Measurements from ENCODE around the gene CDC20B.
"Not testable (repeated sequence)": the region's sequence is repeated elsewhere in the genome, so short reads cannot be mapped to it uniquely, and the experiment has no call there.

CDC20B gene

DNA sequence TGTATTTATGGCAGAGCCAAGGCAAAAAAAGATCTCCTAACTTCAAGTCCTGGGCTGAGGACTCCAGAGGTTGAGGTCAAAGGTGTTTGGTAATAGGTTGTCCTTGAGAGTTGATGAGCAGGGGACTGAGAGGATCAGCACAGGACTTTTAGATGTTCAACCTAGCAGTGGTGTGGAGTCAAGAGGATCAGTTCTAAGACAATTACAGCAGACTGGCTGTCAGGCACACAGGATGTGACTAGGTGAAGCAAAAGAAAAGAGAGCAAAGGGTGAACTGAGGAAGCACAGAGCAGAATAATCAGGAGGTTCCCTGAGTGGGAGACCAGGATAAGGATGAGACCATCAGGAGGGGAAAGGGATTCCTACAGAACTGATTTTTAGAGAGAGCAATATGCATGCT is 59.6 kb downstream of the CDC20B start:
- Histone ChIP-seq H3K9me3 (ENCODE audit: control insufficient read depth, low read length) (no peaks in the 10 kb centered on the region), H3K36me3 (ENCODE audit: control insufficient read depth, insufficient read depth, low read length) (no peaks in the 10 kb centered on the region), H3K4me3 (ENCODE audit: low read length) (no peak overlapping the region), H3K9ac (ENCODE audit: low read length) (no peak overlapping the region), H3K27me3 (ENCODE audit: control insufficient read depth, insufficient read depth, low read length) (no peaks in the 10 kb centered on the region), H3K4me1 (ENCODE audit: control insufficient read depth, insufficient read depth, low read length) (no peaks in the 10 kb centered on the region)

DNA sequence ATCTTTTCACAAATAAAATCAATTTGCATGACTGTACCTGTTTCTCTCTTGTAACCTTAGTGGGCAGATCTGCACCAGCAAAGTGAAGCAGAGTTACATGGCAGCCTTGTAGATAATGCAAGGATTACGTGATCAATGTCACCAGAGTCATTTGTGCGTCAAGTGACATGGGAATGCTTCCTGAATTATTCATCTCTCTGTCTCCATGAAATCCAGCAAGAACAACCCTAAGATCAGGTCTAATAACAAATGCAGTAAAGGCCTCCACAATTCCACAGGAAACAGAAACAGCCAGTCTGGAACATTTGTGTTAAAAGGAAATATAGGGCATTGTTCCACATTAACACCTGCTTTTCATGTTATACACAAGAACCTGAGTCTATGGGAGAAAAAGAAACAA is 62.8 kb downstream of the CDC20B start:
- no peak overlapping the region for H3K9ac ChIP-seq (ENCODE audit: low read length)
- no peaks in the 10 kb centered on the region for H3K9me3 ChIP-seq (ENCODE audit: control insufficient read depth, low read length)
- H3K4me1 ChIP-seq (ENCODE audit: control insufficient read depth, insufficient read depth, low read length): no peaks in the 10 kb centered on the region
- no peak overlapping the region for H3K4me3 ChIP-seq (ENCODE audit: low read length)
- no peaks in the 10 kb centered on the region for H3K27me3 ChIP-seq (ENCODE audit: control insufficient read depth, insufficient read depth, low read length)
- no peaks in the 10 kb centered on the region for H3K36me3 ChIP-seq (ENCODE audit: control insufficient read depth, insufficient read depth, low read length)

DNA sequence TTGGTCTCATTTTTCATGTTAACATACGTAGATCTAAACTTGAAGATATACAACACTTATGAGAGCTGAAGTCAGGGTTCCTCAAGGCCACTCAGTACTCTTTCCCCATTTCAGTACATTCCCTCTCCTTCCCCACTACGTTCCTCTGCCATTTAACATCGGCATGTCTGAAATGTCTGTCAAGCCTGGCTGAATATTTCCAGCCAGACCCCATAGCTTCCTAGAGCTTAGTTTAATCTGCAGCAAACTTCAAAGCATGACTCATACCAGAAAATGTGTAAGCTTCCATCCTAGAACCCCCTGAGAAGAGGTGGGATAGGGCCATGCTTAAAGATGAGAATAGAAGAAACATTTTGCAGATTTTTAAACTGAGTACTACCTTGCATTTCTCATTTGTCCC is 64.3 kb downstream of the CDC20B start:
- H3K27me3 ChIP-seq (ENCODE audit: control insufficient read depth, insufficient read depth, low read length): no peaks in the 10 kb centered on the region
- H3K4me1 ChIP-seq (ENCODE audit: control insufficient read depth, insufficient read depth, low read length): no peaks in the 10 kb centered on the region
- H3K36me3 ChIP-seq (ENCODE audit: control insufficient read depth, insufficient read depth, low read length): no peaks in the 10 kb centered on the region
- no peaks in the 10 kb centered on the region for H3K9me3 ChIP-seq (ENCODE audit: control insufficient read depth, low read length)
- no peak overlapping the region for H3K4me3 ChIP-seq (ENCODE audit: low read length)
- no peak overlapping the region for H3K9ac ChIP-seq (ENCODE audit: low read length)

DNA sequence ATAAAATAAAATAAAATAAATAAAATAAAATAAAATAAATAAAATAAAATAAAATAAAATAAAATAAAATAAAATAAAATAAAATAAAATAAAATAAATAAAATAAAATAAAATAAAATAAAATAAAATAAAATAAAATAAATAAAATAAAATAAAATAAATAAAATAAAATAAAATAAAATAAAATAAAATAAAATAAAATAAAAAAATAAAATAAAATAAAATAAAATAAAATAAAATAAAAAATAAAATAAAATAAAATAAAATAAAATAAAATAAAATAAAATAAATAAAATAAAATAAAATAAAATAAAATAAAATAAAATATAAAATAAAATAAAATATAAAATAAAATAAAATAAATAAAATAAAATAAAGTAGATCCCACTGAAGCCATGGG is 67.0 kb downstream of the CDC20B start:
- H3K27me3 ChIP-seq (ENCODE audit: control insufficient read depth, insufficient read depth, low read length); H3K9ac ChIP-seq (ENCODE audit: low read length); H3K4me1 ChIP-seq (ENCODE audit: control insufficient read depth, insufficient read depth, low read length); H3K36me3 ChIP-seq (ENCODE audit: control insufficient read depth, insufficient read depth, low read length); H3K9me3 ChIP-seq (ENCODE audit: control insufficient read depth, low read length); H3K4me3 ChIP-seq (ENCODE audit: low read length): not testable (repeated sequence)

DNA sequence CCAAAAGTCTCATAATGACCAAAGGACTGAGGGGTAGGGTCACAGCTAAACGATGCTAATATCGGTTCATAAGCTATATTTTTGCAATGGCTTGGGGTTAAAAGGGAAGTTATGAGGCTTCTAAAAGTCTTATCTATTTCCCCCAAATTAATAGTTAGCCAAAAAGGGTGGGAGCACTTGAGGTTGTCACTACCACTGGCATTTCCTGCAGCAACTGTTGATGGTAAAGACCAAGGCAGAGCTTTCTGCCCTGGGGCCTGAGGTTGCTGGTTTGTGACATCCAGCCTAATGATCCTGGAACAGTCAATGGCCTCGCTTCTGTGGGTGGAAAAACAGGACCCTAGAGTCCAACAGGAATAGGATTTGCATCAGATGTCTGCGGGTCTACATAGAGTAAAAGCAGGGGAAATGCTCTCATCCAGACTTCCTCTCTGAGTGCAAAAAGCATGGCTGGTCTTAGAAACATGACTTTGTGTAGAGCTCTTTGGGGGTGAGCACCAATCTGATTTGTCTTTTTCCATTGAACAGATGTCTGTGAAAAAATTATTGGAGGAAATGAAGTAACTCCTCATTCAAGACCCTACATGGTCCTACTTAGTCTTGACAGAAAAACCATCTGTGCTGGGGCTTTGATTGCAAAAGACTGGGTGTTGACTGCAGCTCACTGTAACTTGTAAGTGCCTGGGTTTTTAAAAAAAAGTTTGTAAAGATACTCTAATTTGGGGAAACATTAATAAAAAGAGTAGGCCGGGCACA is 67.9 kb downstream of the CDC20B start:
- no peaks in the 10 kb centered on the region for H3K36me3 ChIP-seq (ENCODE audit: control insufficient read depth, insufficient read depth, low read length)
- H3K4me1 ChIP-seq (ENCODE audit: control insufficient read depth, insufficient read depth, low read length): no peaks in the 10 kb centered on the region
- H3K9ac ChIP-seq (ENCODE audit: low read length): no peak overlapping the region
- H3K9me3 ChIP-seq (ENCODE audit: control insufficient read depth, low read length): no peaks in the 10 kb centered on the region
- H3K4me3 ChIP-seq (ENCODE audit: low read length): no peak overlapping the region
- no peaks in the 10 kb centered on the region for H3K27me3 ChIP-seq (ENCODE audit: control insufficient read depth, insufficient read depth, low read length)

DNA sequence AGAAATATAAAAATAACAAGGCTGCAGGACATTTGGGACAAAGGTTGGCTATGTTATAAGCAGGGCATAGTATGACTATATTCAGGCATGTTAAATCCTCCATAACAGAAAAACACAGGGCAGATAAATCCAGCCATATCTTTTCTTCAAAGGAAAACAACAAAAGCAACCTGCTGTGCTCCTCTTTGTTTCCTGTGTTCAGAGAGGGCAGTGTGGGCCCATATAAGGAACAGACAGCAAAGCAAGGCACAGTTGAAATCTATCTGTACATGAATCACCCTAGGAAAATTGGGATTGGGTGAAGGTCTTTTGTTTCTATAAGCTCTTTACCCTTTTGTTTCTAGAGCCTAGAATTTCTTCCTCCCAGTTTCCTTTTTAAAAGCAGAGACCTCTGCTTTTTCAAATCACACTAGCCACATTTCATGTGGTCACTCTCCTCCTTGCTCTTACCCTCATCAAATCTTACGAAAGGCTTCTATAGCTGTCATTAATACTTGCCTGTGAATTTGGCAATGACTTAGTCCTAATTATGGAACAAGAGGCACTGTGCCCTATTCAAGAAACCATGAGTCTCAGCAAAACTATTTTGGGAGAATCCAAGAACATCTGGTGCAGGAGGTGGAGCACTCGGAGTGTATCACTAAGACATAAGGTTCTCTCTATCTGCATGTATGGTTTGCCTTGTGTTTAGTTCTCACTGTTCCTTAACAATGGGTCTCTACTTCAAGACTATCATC is 68.8 kb downstream of the CDC20B start:
- Histone ChIP-seq H3K9ac (ENCODE audit: low read length) (no peak overlapping the region), H3K27me3 (ENCODE audit: control insufficient read depth, insufficient read depth, low read length) (no peaks in the 10 kb centered on the region), H3K36me3 (ENCODE audit: control insufficient read depth, insufficient read depth, low read length) (no peaks in the 10 kb centered on the region), H3K9me3 (ENCODE audit: control insufficient read depth, low read length) (no peaks in the 10 kb centered on the region), H3K4me3 (ENCODE audit: low read length) (no peak overlapping the region), H3K4me1 (ENCODE audit: control insufficient read depth, insufficient read depth, low read length) (no peaks in the 10 kb centered on the region)

DNA sequence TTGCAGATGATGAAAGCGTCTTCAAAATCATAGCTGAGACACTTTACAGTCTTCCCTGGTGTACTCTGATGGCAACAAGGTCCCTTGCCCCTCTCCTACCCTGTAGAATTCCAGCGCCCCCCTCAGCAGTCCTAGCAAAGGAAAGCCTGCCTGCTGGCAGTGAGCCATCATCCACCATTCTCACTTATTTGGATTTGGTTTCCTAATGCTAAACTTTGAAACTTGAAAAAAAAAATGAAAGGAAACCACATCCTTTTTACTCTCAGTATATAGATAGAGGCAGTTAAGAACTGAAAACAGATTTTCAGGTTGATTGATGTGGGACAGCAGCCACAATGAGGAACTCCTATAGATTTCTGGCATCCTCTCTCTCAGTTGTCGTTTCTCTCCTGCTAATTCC is 70.6 kb downstream of the CDC20B start, which contains the start of gene GZMA:
TSS of gene GZMA (plus strand) at position 299 of the 400 bp plus-strand sequence. CDS start at position 336, 37 bp downstream.
- Histone ChIP-seq H3K4me3 (ENCODE audit: low read length) (no peak within 1 kb of the TSS), H3K27me3 (ENCODE audit: control insufficient read depth, insufficient read depth, low read length) (no peaks in the 10 kb centered on the region), H3K9ac (ENCODE audit: low read length) (no peak within 1 kb of the TSS), H3K4me1 (ENCODE audit: control insufficient read depth, insufficient read depth, low read length) (no peaks in the 10 kb centered on the region), H3K36me3 (ENCODE audit: control insufficient read depth, insufficient read depth, low read length) (no peaks in the 10 kb centered on the region), H3K9me3 (ENCODE audit: control insufficient read depth, low read length) (no peaks in the 10 kb centered on the region)

DNA sequence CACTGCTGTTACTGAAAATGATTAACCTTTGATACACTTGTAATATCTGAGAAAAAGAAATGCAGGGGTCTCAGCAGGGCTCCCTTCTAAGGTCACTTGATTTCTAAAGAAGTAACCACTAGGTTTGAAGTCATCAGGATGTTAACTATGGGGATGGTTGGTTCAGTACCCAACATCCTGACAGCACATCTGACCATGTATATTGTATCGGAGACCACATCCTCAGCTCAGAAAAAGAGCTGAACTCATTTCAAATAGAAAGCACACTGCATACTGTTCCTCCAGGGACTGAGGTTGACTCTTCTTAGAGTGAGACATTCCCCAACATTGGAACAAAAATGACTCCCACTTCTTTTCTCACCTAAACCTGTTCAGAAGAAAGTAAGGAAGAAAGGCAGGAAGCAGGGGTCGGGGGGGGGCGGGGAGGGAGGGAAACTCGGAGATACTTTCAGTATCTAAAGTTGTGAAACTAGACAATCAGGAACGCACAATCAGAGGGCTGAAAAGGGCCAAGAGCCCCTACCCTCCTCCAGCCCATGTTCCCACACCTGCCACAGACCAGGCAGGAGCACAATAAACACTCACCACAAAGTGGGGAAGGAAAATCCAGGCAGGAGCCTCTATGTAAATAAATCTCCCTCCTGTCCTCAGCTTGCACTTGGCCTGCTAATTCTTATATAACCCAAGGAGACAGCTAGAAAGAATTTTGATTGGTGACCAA is 71.3 kb downstream of the CDC20B start:
- H3K36me3 ChIP-seq (ENCODE audit: control insufficient read depth, insufficient read depth, low read length): no peaks in the 10 kb centered on the region

DNA sequence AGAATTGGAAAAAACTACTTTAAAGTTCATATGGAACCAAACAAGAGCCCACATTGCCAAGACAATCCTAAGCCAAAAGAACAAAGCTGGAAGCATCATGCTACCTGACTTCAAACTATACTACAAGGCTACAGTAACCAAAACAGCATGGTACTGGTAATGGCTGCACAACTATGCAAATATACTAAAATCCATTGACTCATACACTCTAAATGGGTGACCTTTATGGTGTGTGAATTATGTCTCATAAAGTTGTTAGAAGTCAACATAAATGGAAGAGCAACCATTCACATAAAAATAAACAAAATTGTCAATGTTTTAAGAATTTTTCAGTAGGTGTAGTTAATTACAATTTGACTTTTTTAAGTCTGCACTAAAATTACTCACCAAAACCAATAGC is 71.8 kb downstream of the CDC20B start:
- not testable (repeated sequence) for H3K4me1 ChIP-seq (ENCODE audit: control insufficient read depth, insufficient read depth, low read length); H3K36me3 ChIP-seq (ENCODE audit: control insufficient read depth, insufficient read depth, low read length); H3K27me3 ChIP-seq (ENCODE audit: control insufficient read depth, insufficient read depth, low read length); H3K9ac ChIP-seq (ENCODE audit: low read length); H3K4me3 ChIP-seq (ENCODE audit: low read length); H3K9me3 ChIP-seq (ENCODE audit: control insufficient read depth, low read length)

More for the DNA sequence above, 71.3 kb downstream of the CDC20B start:
- Histone ChIP-seq H3K9me3 (ENCODE audit: control insufficient read depth, low read length) (no peaks in the 10 kb centered on the region), H3K9ac (ENCODE audit: low read length) (no peak overlapping the region), H3K4me1 (ENCODE audit: control insufficient read depth, insufficient read depth, low read length) (no peaks in the 10 kb centered on the region), H3K27me3 (ENCODE audit: control insufficient read depth, insufficient read depth, low read length) (no peaks in the 10 kb centered on the region), H3K4me3 (ENCODE audit: low read length) (no peak overlapping the region)

DNA sequence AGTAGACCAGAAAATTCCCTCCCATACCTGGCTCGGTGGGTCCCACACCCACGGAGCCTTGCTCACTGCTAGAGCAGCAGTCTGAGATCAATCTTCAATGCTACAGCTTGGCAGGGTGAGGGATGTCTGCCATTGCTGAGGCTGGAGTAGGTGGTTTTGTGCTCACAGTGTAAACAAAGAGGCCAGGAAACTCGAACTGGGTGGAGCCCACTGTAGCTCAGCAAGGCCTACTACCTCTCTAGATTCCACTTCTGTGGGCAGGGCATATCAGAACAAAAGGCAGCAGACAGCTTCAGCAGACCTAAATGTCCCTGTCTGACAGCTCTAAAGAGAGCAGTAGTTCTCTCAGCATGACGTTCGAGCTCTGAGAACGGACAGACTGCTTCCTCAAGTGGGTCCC is 76.1 kb downstream of the CDC20B start:
- Histone ChIP-seq H3K36me3 (ENCODE audit: control insufficient read depth, insufficient read depth, low read length) (no peaks in the 10 kb centered on the region), H3K9ac (ENCODE audit: low read length) (no peak overlapping the region), H3K27me3 (ENCODE audit: control insufficient read depth, insufficient read depth, low read length) (no peaks in the 10 kb centered on the region), H3K4me1 (ENCODE audit: control insufficient read depth, insufficient read depth, low read length) (no peaks in the 10 kb centered on the region), H3K9me3 (ENCODE audit: control insufficient read depth, low read length) (no peaks in the 10 kb centered on the region), H3K4me3 (ENCODE audit: low read length) (no peak overlapping the region)

DNA sequence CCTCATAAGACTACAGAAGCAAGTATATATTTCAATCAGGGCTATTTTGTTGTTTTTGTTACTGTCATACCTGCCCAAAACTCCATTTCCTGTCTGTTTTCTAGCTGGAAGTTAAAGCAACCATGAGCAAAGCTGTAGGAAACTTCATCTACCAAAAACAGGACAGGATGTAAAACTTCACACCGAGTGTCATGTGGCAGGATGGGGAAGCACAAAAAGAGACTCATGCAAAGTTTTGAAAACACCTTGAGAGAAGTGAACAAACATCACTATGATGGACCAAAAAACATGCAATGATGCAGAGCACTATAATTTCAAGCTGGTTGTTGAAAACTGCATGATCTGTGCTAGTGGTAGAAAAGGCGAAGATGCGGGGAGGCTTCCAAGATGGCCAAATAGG is 76.8 kb downstream of the CDC20B start:
- H3K9me3 ChIP-seq (ENCODE audit: control insufficient read depth, low read length): no peaks in the 10 kb centered on the region
- no peak overlapping the region for H3K9ac ChIP-seq (ENCODE audit: low read length)
- H3K4me3 ChIP-seq (ENCODE audit: low read length): no peak overlapping the region
- H3K4me1 ChIP-seq (ENCODE audit: control insufficient read depth, insufficient read depth, low read length): no peaks in the 10 kb centered on the region
- H3K36me3 ChIP-seq (ENCODE audit: control insufficient read depth, insufficient read depth, low read length): no peaks in the 10 kb centered on the region
- no peaks in the 10 kb centered on the region for H3K27me3 ChIP-seq (ENCODE audit: control insufficient read depth, insufficient read depth, low read length)

DNA sequence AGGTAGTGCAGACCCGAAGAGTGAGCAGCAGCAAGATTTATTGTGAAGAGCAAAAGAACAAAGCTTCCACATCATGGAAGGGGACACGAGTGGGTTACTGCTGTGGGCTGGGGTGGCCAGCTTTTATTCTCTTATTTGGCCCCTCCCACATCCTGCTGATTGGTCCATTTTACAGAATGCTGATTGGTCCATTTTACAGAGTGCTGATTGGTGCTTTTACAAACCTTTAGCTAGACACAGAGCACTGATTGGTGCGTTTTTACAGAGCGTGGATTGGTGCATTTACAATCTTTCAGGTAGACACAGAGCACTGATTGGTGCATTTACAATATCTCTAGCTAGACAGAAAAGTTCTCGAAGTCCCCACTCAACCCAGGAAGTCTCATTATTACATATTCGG is 82.0 kb downstream of the CDC20B start:
- not testable (repeated sequence) for H3K4me1 ChIP-seq (ENCODE audit: control insufficient read depth, insufficient read depth, low read length); H3K27me3 ChIP-seq (ENCODE audit: control insufficient read depth, insufficient read depth, low read length); H3K9ac ChIP-seq (ENCODE audit: low read length); H3K9me3 ChIP-seq (ENCODE audit: control insufficient read depth, low read length); H3K4me3 ChIP-seq (ENCODE audit: low read length); H3K36me3 ChIP-seq (ENCODE audit: control insufficient read depth, insufficient read depth, low read length)

Measured in mucosa of stomach (tissue), 1 donor.